ENCODE measurements around the gene OPTC. TPM values are rescaled to one million over a fixed set of nuclear protein-coding genes. Genes with fewer than 3 reads are reported as not detected.

Gene OPTC
- polyA plus RNA-seq, 4 donors: not detected

- FAIRE-seq (no peak), DNase-seq (no peak)
- H3K27ac ChIP-seq (ENCODE audit: low read depth in 1 of 3, low read length in 2 of 3): no peak overlapping the region
- no peak overlapping the region for H3K4me3 ChIP-seq (ENCODE audit: low read depth in 1 of 3, low read length in 3 of 3)
- H3K9me3 ChIP-seq (ENCODE audit: control insufficient read depth in 2 of 2, insufficient read depth in 1 of 2, low read depth in 1 of 2, low read length in 1 of 2): no peaks in the 10 kb centered on the region
- peaks cover 3 to 34% (median 5%) of the 10 kb centered on the region in 3 donors for H3K4me1 ChIP-seq (ENCODE audit: control insufficient read depth in 3 of 3, insufficient read depth in 2 of 3, low read depth in 1 of 3, low read length in 2 of 3)
- no peaks in the 10 kb centered on the region for H3K36me3 ChIP-seq (ENCODE audit: control insufficient read depth in 3 of 3, insufficient read depth in 2 of 3, low read depth in 1 of 3, low read length in 3 of 3)
- no peaks in the 10 kb centered on the region for H3K27me3 ChIP-seq (ENCODE audit: control insufficient read depth in 3 of 3, insufficient read depth in 3 of 3, low read length in 3 of 3)
- WGBS, 3 donors: 59 to 70% (median 66%) methylated on average over 5 of the region's 5 CpGs
Measured at GRCh38 chr1:203521812-203522211, 27.9 kb downstream of the OPTC start.

GRCh38 chr1:203522237-203522636, 28.3 kb downstream of the OPTC start:
- 71 to 81% (median 77%) methylated on average over 11 of the region's 11 CpGs for WGBS, 3 donors
- Histone ChIP-seq H3K27me3 (ENCODE audit: control insufficient read depth in 3 of 3, insufficient read depth in 3 of 3, low read length in 3 of 3) (no peaks in the 10 kb centered on the region), H3K36me3 (ENCODE audit: control insufficient read depth in 3 of 3, insufficient read depth in 2 of 3, low read depth in 1 of 3, low read length in 3 of 3) (no peaks in the 10 kb centered on the region), H3K4me3 (ENCODE audit: low read depth in 1 of 3, low read length in 3 of 3) (no peak overlapping the region), H3K9me3 (ENCODE audit: control insufficient read depth in 2 of 2, insufficient read depth in 1 of 2, low read depth in 1 of 2, low read length in 1 of 2) (no peaks in the 10 kb centered on the region), H3K27ac (ENCODE audit: low read depth in 1 of 3, low read length in 2 of 3) (no peak overlapping the region), H3K4me1 (ENCODE audit: control insufficient read depth in 3 of 3, insufficient read depth in 2 of 3, low read depth in 1 of 3, low read length in 2 of 3) (peaks cover 3 to 34% (median 5%) of the 10 kb centered on the region in 3 donors)
- FAIRE-seq (no peak), DNase-seq (no peak)

- 85 to 98% (median 97%) methylated on average over 6 of the region's 6 CpGs for WGBS, 3 donors
- FAIRE-seq (no peak), DNase-seq (no peak)
- no peaks in the 10 kb centered on the region for H3K27me3 ChIP-seq (ENCODE audit: control insufficient read depth in 3 of 3, insufficient read depth in 3 of 3, low read length in 3 of 3)
- H3K4me1 ChIP-seq (ENCODE audit: control insufficient read depth in 3 of 3, insufficient read depth in 2 of 3, low read depth in 1 of 3, low read length in 2 of 3): peaks cover 3 to 31% (median 5%) of the 10 kb centered on the region in 3 donors
- H3K9me3 ChIP-seq (ENCODE audit: control insufficient read depth in 2 of 2, insufficient read depth in 1 of 2, low read depth in 1 of 2, low read length in 1 of 2): no peaks in the 10 kb centered on the region
- no peaks in the 10 kb centered on the region for H3K36me3 ChIP-seq (ENCODE audit: control insufficient read depth in 3 of 3, insufficient read depth in 2 of 3, low read depth in 1 of 3, low read length in 3 of 3)
- H3K4me3 ChIP-seq (ENCODE audit: low read depth in 1 of 3, low read length in 3 of 3): no peak overlapping the region
- H3K27ac ChIP-seq (ENCODE audit: low read depth in 1 of 3, low read length in 2 of 3): no peak overlapping the region
Measured at GRCh38 chr1:203523667-203524066, 29.7 kb downstream of the OPTC start.

GRCh38 chr1:203524152-203524551, 30.2 kb downstream of the OPTC start:
- H3K36me3 ChIP-seq (ENCODE audit: control insufficient read depth in 3 of 3, insufficient read depth in 2 of 3, low read depth in 1 of 3, low read length in 3 of 3): no peaks in the 10 kb centered on the region
- no peaks in the 10 kb centered on the region for H3K9me3 ChIP-seq (ENCODE audit: control insufficient read depth in 2 of 2, insufficient read depth in 1 of 2, low read depth in 1 of 2, low read length in 1 of 2)
- H3K4me3 ChIP-seq (ENCODE audit: low read depth in 1 of 3, low read length in 3 of 3): no peak overlapping the region
- FAIRE-seq (no peak), DNase-seq (no peak)
- peaks cover 3 to 27% (median 5%) of the 10 kb centered on the region in 3 donors for H3K4me1 ChIP-seq (ENCODE audit: control insufficient read depth in 3 of 3, insufficient read depth in 2 of 3, low read depth in 1 of 3, low read length in 2 of 3)
- WGBS, 3 donors: 75 to 91% (median 87%) methylated on average over 4 of the region's 4 CpGs
- no peak overlapping the region for H3K27ac ChIP-seq (ENCODE audit: low read depth in 1 of 3, low read length in 2 of 3)
- no peaks in the 10 kb centered on the region for H3K27me3 ChIP-seq (ENCODE audit: control insufficient read depth in 3 of 3, insufficient read depth in 3 of 3, low read length in 3 of 3)

- Histone ChIP-seq H3K27me3 (ENCODE audit: control insufficient read depth in 3 of 3, insufficient read depth in 3 of 3, low read length in 3 of 3) (no peaks in the 10 kb centered on the region), H3K4me1 (ENCODE audit: control insufficient read depth in 3 of 3, insufficient read depth in 2 of 3, low read depth in 1 of 3, low read length in 2 of 3) (peaks cover 3 to 22% (median 5%) of the 10 kb centered on the region in 3 donors), H3K9me3 (ENCODE audit: control insufficient read depth in 2 of 2, insufficient read depth in 1 of 2, low read depth in 1 of 2, low read length in 1 of 2) (no peaks in the 10 kb centered on the region), H3K27ac (ENCODE audit: low read depth in 1 of 3, low read length in 2 of 3) (no peak overlapping the region), H3K4me3 (ENCODE audit: low read depth in 1 of 3, low read length in 3 of 3) (no peak overlapping the region), H3K36me3 (ENCODE audit: control insufficient read depth in 3 of 3, insufficient read depth in 2 of 3, low read depth in 1 of 3, low read length in 3 of 3) (no peaks in the 10 kb centered on the region)
- DNase-seq: no peak
- 88 to 98% (median 92%) methylated on average over 4 of the region's 4 CpGs for WGBS, 3 donors
- FAIRE-seq: no peak
Measured at GRCh38 chr1:203524824-203525223, 30.9 kb downstream of the OPTC start.

GRCh38 chr1:203525685-203526084, 31.7 kb downstream of the OPTC start:
- no peak for FAIRE-seq
- Histone ChIP-seq H3K27me3 (ENCODE audit: control insufficient read depth in 3 of 3, insufficient read depth in 3 of 3, low read length in 3 of 3) (no peaks in the 10 kb centered on the region), H3K27ac (ENCODE audit: low read depth in 1 of 3, low read length in 2 of 3) (no peak overlapping the region), H3K9me3 (ENCODE audit: control insufficient read depth in 2 of 2, insufficient read depth in 1 of 2, low read depth in 1 of 2, low read length in 1 of 2) (no peaks in the 10 kb centered on the region), H3K4me1 (ENCODE audit: control insufficient read depth in 3 of 3, insufficient read depth in 2 of 3, low read depth in 1 of 3, low read length in 2 of 3) (peaks cover 3 to 20% (median 8%) of the 10 kb centered on the region in 3 donors), H3K36me3 (ENCODE audit: control insufficient read depth in 3 of 3, insufficient read depth in 2 of 3, low read depth in 1 of 3, low read length in 3 of 3) (no peaks in the 10 kb centered on the region), H3K4me3 (ENCODE audit: low read depth in 1 of 3, low read length in 3 of 3) (no peak overlapping the region)
- no peak for DNase-seq
- 85 to 90% (median 87%) methylated on average over 3 of the region's 3 CpGs for WGBS, 3 donors

GRCh38 chr1:203526130-203526529, 32.2 kb downstream of the OPTC start:
- Histone ChIP-seq H3K27ac (ENCODE audit: low read depth in 1 of 3, low read length in 2 of 3) (no peak overlapping the region), H3K9me3 (ENCODE audit: control insufficient read depth in 2 of 2, insufficient read depth in 1 of 2, low read depth in 1 of 2, low read length in 1 of 2) (no peaks in the 10 kb centered on the region), H3K4me1 (ENCODE audit: control insufficient read depth in 3 of 3, insufficient read depth in 2 of 3, low read depth in 1 of 3, low read length in 2 of 3) (peaks cover 1 to 17% (median 5%) of the 10 kb centered on the region in 3 donors), H3K27me3 (ENCODE audit: control insufficient read depth in 3 of 3, insufficient read depth in 3 of 3, low read length in 3 of 3) (no peaks in the 10 kb centered on the region), H3K4me3 (ENCODE audit: low read depth in 1 of 3, low read length in 3 of 3) (no peak overlapping the region), H3K36me3 (ENCODE audit: control insufficient read depth in 3 of 3, insufficient read depth in 2 of 3, low read depth in 1 of 3, low read length in 3 of 3) (no peaks in the 10 kb centered on the region)
- no peak for DNase-seq
- no peak for FAIRE-seq
- 80 to 84% (median 81%) methylated on average over 5 of the region's 5 CpGs for whole genome bisulfite sequencing, 3 donors

GRCh38 chr1:203526572-203526971, 32.6 kb downstream of the OPTC start:
- DNase-seq: peak in 1 of 2 donors; percentile 20
- Histone ChIP-seq H3K27ac (ENCODE audit: low read depth in 1 of 3, low read length in 2 of 3) (no peak overlapping the region), H3K4me1 (ENCODE audit: control insufficient read depth in 3 of 3, insufficient read depth in 2 of 3, low read depth in 1 of 3, low read length in 2 of 3) (peaks cover 0 to 13% (median 5%) of the 10 kb centered on the region in 3 donors), H3K36me3 (ENCODE audit: control insufficient read depth in 3 of 3, insufficient read depth in 2 of 3, low read depth in 1 of 3, low read length in 3 of 3) (no peaks in the 10 kb centered on the region), H3K9me3 (ENCODE audit: control insufficient read depth in 2 of 2, insufficient read depth in 1 of 2, low read depth in 1 of 2, low read length in 1 of 2) (no peaks in the 10 kb centered on the region), H3K4me3 (ENCODE audit: low read depth in 1 of 3, low read length in 3 of 3) (no peak overlapping the region), H3K27me3 (ENCODE audit: control insufficient read depth in 3 of 3, insufficient read depth in 3 of 3, low read length in 3 of 3) (no peaks in the 10 kb centered on the region)
- 26 to 58% (median 52%) methylated on average over 6 of the region's 6 CpGs for WGBS, 3 donors
- no peak for FAIRE-seq

- H3K36me3 ChIP-seq (ENCODE audit: control insufficient read depth in 3 of 3, insufficient read depth in 2 of 3, low read depth in 1 of 3, low read length in 3 of 3): no peaks in the 10 kb centered on the region
- FAIRE-seq (no peak), DNase-seq (no peak)
- no peak overlapping the region for H3K4me3 ChIP-seq (ENCODE audit: low read depth in 1 of 3, low read length in 3 of 3)
- no peaks in the 10 kb centered on the region for H3K27me3 ChIP-seq (ENCODE audit: control insufficient read depth in 3 of 3, insufficient read depth in 3 of 3, low read length in 3 of 3)
- H3K4me1 ChIP-seq (ENCODE audit: control insufficient read depth in 3 of 3, insufficient read depth in 2 of 3, low read depth in 1 of 3, low read length in 2 of 3): peaks cover 0 to 11% (median 5%) of the 10 kb centered on the region in 3 donors
- H3K9me3 ChIP-seq (ENCODE audit: control insufficient read depth in 2 of 2, insufficient read depth in 1 of 2, low read depth in 1 of 2, low read length in 1 of 2): no peaks in the 10 kb centered on the region
- H3K27ac ChIP-seq (ENCODE audit: low read depth in 1 of 3, low read length in 2 of 3): no peak overlapping the region
Measured at GRCh38 chr1:203527013-203527412, 33.1 kb downstream of the OPTC start.

Data from small intestine (tissue), 7 donors.